ENCODE measurements around the gene RNASEH2B. TPM values are rescaled to one million over a fixed set of nuclear protein-coding genes. Genes with fewer than 3 reads are reported as not detected.

Gene RNASEH2B
- total and polyA plus RNA-seq, 9 of the 15 experiments (the other 6 are each of a cell fraction or from before 2014, with no cell fraction given): 26.3 to 109 (median 62.5) TPM

- FAIRE-seq: no peak
- Histone ChIP-seq H3K4me1 (replicated peaks in 1 of 2; ENCODE audit: control insufficient read depth in 2 of 2, insufficient read depth in 2 of 2, low read length in 2 of 2) (no peaks in the 10 kb centered on the region), H2AFZ (ENCODE audit: low read depth, low read length) (no peak overlapping the region), H3K9me3 (replicated peaks; ENCODE audit: control insufficient read depth, insufficient read depth, low read depth, low read length) (no peaks in the 10 kb centered on the region), H3K9me1 (ENCODE audit: control insufficient read depth, insufficient read depth, low read length) (no peaks in the 10 kb centered on the region), H3K79me2 (ENCODE audit: control insufficient read depth, insufficient read depth, low read length) (no peaks in the 10 kb centered on the region), H3K4me2 (ENCODE audit: insufficient read depth, low read length) (no peak overlapping the region), H4K20me1 (replicated peaks; ENCODE audit: control insufficient read depth, insufficient read depth, low read length) (no peaks in the 10 kb centered on the region), H3K36me3 (ENCODE audit: control insufficient read depth, insufficient read depth, low read length) (no peaks in the 10 kb centered on the region), H3K9ac (ENCODE audit: insufficient read depth in 1 of 2, low read depth in 2 of 2, low read length in 2 of 2) (no peak overlapping the region), H3K27me3 (ENCODE audit: control insufficient read depth in 2 of 2, insufficient read depth in 2 of 2, low read length in 2 of 2) (no peaks in the 10 kb centered on the region), H3K27ac (ENCODE audit: extremely low read depth, low read depth, low read length) (no peak overlapping the region), H3K4me3 (no peak overlapping the region)
- 8% methylated on average over 2 of the region's 2 CpGs for WGBS (ENCODE audit: insufficient coverage, low coverage, missing lambda C conversion rate)
- no TSS peak for BruUV-seq (replicated peaks)
- ChIA-PET CTCF (ENCODE audit: low intra/inter-chr PET ratio) (no interaction called here), POLR2A (no interaction called here)
- DNase-seq (ENCODE audit: extremely low read depth in 1 of 4, low spot score in 3 of 4): no peak
- no peak for ATAC-seq
- intact Hi-C loops (cut with micrococcal nuclease): no loop called here
- in situ Hi-C loops (cut with MboI): no loop called here
- TF ChIP-seq TCF15 (CRISPR knock-in tag; IDR thresholded peaks at IDR 0.05): no peak
- no peak for TF ChIP-seq ZNF318 (IDR thresholded peaks at IDR 0.05; ENCODE audit: borderline replicate concordance in 1 of 2, low read depth in 1 of 2)
- no peak for TF ChIP-seq PCBP2 (IDR thresholded peaks at IDR 0.05; ENCODE audit: low read depth, low read length, poor library complexity, severe bottlenecking)
- TF ChIP-seq ETV1 (tag; conservative IDR thresholded peaks at IDR 0.05; ENCODE audit: low read depth): no peak
- TF ChIP-seq IRF2 (CRISPR knock-in tag; IDR thresholded peaks at IDR 0.05): no peak
- no peak for TF ChIP-seq HNRNPUL1 (IDR thresholded peaks at IDR 0.05; ENCODE audit: low read length)
- no peak for TF ChIP-seq TAF1 (IDR thresholded peaks at IDR 0.05; ENCODE audit: control insufficient read depth, extremely low read depth, insufficient read depth, low read length, severe bottlenecking)
- no peak for TF ChIP-seq TAF9B (IDR thresholded peaks at IDR 0.05; ENCODE audit: partially characterized antibody)
- TF ChIP-seq ZNF444 (CRISPR knock-in tag; IDR thresholded peaks at IDR 0.05): no peak
- no peak for TF ChIP-seq NEUROD1 (IDR thresholded peaks at IDR 0.05; ENCODE audit: borderline replicate concordance, low read depth, low read length, partially characterized antibody)
- no peak for TF ChIP-seq ZSCAN29 (IDR thresholded peaks at IDR 0.05)
- no peak for TF ChIP-seq POLR2A (conservative IDR thresholded peaks at IDR 0.05)
- TF ChIP-seq BRCA1 (IDR thresholded peaks at IDR 0.05): no peak
- no peak for TF ChIP-seq BRCA1 (CRISPR knock-in tag; IDR thresholded peaks at IDR 0.05)
- TF ChIP-seq SREBF1 (IDR thresholded peaks at IDR 0.05; ENCODE audit: borderline replicate concordance, low read depth, low read length): no peak
- no peak for TF ChIP-seq SMAD2 (IDR thresholded peaks at IDR 0.05; ENCODE audit: low read depth, low read length)
- TF ChIP-seq BCL6 (CRISPR knock-in tag; IDR thresholded peaks at IDR 0.05): no peak
Measured at GRCh38 chr13:50894012-50894411, 15.6 kb upstream of the RNASEH2B start.

All from K562 (cell line).